Stimulated activated CD8-positive, alpha-beta memory T cell treated with anti-CD3 and anti-CD28 coated beads, Interleukin-7, amount 100 ng/mL, for 48 hours (primary cell): ENCODE measurements around the gene NAA60.
"Not testable (repeated sequence)": the region's sequence is repeated elsewhere in the genome, so short reads cannot be mapped to it uniquely, and the experiment has no call there.

Experiments used
- DNase-seq, 2 donors: peaks; one replicate each; pipeline ENCODE4 v3.0.0-alpha.2; 2020; ENCODE audit warnings: low read depth in 1 of 2; ENCODE audit errors: extremely low read depth in 1 of 2

NAA60 gene

DNA sequence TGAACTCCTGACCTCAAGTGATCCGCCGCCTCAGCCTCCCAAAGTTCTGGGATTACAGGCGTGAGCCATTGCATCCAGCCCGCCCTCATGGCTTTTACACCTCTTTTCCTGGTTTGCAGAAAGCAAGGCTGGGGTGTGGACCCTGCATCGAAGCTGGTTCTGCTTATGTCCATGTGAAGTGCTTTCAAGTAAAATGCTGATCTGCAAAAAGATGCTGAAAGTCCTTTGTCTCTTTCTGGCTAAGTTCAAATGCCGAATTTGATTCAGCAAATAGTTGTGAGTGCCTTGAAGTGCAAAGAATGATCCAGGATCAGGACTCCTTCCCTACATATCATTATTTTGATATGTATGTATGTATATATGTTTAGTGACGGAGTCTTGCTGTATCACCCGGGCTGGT is 17.1 kb downstream of the NAA60 start:
- no peak for DNase-seq

DNA sequence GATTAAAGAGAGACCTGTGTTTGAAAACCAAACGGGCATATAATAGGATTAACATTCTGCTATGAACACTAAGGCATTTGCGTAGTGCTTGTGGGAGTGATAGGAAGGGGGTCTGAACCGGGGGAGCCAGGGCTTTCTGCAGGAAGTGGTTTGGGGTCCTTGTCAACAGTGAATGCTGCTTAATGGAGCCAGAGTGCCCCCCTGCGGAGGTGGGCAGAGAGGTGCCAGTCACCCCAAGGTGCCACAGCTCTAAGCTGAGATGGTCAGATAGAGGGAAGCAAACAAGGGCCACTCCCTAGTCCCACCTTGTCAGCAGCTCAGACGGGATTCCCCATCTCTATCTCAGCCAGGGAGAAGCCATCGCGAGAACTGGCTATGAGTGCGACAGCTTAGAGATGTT is 17.7 kb downstream of the NAA60 start:
- DNase-seq = peak; percentile 6 to 31

DNA sequence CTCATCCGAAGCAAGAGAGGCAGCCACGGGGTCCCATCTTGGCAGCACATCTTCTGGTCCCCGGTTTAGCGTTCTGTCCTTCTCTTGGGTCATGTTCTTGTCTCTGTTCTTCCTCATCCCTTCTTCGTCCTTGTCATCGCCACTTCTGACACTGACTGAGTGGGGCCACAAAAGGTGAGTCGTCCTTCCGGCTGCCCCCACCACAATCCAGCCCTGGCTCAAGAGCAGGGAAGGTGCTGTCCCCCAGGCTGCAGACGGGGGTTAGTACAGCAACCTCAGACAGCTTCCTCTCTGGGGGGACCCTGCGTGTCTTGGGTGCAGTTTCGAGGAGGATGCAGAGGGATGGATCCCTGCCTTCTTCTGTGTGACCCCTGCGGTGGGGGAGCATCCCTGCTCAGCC is 21.8 kb downstream of the NAA60 start:
- no peak for DNase-seq

DNA sequence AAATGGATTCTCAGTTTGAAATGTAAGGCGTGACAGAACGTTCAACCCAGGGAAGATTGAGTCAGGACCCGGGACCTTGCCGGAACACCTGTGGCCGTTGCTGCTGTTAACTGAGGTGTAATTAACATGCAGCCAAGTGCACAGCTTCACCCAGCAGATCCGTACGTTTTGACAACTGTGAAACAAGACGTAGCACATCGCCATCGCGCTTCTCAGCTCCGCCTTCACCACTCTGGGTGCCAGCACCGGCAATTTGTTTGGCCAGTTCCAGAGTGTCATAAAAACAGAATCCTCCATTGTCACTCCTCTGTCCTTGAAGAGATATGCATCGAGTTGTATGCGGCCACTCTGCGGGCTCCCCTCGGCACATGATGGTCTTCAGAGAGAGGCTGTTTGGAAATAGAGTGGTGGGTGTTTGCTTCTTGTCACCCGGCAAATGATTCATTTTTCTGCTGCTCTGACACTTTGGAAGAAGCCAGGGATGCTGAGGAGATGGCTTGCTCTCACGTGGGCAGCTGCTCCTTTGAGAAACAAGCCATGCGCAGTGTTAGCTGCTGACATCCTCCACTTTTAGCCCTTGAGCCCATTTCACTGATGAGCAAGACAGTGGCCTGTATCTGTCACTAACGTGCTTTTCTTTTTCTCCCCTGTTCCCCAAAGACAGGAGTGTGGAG is 22.6 kb downstream of the NAA60 start:
- DNase-seq = no peak

DNA sequence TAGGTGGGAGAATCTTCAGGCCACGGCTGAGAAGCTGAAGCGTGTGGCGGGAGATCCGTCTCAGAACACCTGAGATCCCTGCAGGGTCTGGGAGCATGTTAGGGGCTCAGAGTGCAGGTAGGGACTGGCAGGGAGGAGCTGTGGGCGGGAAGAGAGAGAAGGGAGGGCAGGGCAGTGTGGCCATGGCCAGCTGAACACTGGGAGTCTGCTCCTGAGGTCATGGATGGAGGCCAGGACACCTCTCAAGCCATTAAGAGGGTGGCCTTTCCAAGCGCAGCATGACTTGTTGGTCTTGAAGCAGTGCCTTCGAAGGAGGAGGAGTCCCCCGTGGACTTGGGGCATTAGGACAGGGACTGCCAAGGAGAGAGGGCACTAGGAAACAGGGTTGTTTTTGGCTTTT is 23.7 kb downstream of the NAA60 start:
- no peak for DNase-seq

DNA sequence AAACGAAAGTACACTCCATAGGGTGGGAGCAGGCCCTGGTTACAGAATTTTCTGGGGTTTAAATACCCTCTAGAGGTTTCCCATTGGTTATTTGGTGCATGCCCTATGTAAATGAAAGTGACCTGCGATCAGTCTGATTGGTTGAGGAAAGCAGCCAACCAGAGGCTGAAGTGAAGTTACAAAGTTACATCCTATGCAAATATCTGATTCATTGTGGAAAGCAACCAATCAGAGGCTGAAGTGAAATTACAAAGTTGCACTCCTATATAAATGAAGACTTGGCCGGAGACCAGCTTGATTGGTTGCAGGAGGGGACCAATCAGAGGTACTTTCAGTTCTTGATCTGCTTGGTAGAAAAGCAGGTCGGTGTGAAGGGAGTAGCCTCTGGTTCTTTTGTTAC is 24.4 kb downstream of the NAA60 start:
- no peak for DNase-seq

DNA sequence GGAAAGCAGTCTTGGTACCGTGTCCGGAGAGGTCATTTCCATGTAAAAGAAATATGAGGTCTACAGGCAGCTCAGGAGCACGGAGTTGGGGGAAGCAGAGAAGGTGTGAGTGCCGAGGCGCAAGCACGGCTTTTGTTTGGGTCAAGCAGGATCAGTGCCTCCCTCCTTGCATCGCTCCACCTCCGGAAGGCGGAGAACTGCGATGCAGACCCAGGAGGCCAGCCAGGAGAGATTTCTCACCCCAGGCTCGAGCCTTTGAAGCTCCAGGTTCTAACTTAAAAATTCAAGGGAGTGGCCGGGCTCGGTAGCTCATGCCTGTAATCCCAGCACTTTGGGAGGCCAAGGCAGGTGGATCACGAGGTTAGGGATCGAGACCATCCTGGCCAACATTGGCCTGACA is 25.0 kb downstream of the NAA60 start:
- no peak for DNase-seq

DNA sequence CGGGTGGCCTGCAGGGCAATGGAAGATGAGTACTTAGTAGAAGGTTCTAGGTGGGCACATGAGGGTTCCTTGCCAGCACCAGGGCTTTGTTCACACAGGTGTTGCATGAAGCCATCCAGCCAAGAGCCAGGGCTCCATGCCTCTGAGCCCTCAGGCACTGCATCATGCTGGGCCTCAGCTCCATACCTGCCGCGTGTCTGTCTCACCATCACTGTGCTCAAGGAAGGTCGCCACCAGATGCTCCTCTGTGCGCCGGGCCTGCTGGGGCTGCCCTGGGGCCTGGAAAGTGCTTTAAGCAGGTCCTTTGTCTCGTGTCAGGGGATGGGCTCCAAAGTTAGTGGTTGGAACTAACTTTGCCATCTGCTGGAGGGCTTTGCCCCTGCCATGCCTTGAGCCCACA is 26.3 kb downstream of the NAA60 start:
- no peak for DNase-seq

DNA sequence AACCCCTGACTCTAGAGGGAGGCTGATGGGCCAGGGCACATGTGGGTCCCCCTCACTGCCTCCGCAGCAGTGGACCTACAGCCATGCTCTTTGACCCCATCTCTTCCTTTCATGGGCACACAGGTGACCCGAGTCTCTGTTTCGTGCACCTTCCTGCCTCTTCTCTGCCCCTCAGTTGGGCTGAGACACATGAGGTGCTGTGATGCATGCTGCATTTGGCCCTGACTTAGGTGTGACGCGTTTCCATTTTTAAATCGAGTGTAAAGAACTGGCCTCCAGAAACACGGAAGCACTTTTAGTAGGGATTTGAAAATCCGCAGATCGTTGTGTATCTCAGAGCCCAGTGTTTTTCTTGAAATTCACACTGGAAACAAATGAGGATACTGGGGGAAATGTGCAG is 27.2 kb downstream of the NAA60 start:
- DNase-seq = no peak

DNA sequence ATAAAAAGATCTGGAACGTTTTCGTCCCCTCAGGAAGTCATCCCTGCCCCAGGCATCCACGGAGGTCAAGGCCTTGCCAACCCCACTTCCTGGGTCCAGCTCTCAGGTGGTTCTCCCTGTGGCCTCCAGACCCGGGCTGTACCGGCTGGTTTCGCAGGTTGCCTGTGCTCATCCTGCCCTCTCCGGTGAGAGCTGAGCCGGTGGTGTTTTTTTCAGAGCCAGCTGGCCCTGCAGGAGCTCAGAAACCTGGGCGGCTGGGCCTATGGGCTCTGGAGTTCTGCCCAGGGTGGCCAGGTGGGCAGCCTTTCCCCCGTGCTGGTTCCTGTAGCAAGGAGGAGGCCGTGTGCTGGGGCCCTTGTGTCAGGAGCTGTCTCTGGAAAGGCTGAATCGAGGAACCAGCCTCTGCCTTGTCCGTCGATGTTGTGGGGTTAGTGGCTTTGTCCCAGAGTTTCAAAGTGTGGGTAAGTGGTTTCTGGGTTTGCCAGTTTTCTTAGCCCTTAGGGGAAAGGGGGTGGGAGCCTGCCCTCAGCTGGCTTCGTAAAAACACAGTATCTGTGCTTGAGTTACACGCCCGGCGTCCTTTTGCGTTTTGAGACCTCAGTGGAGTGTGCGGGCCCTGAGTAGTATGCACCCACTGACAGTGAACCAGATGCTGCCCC is 28.2 kb downstream of the NAA60 start:
- no peak for DNase-seq

DNA sequence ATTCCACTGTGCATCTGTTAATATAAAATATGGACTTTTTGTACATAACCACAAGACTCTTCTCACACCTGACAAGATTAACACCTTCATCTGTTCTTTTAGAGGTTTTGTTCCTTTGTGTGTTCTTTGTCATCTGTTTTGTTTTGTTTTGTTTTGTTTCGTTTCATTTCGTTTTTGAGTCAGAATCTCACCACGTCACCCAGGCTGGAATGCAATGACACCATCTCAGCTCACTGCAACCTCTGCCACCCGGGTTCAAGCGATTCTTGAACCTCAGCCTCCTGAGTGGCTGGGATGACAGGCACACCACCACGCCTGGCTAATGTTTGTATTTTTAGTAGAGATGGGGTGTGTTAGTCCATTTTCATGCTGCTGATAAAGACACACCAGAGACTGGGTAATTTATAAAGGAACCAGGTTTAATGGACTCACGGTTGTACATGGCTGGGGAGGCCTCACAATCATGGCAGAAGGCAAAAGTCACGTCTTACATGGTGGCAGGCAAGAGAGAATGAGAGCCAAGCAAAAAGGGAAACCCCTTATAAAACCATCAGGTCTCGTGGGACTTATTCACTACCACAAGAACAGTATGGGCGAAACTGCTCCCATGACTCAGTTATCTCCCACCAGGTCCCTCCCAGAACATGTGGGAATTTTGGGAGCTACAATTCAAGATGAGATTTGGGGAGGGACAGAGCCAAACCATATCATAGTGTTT is 29.6 kb downstream of the NAA60 start:
- no peak for DNase-seq

DNA sequence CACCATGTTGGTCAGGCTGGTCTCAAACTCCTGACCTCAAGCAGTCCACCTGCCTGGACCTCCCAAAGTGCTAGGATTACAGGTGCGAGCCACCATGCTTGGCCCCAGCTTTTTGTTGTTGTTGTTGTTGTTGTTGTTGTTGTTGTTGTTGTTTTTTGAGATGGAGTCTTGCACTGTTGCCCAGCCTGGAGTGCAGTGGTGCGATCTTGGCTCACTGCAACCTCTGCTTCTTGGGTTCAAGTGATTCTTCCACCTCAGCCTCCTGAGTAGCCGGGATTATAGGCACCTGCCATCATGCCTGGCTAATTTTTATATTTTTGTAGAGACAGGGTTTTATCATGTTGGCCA is 30.1 kb downstream of the NAA60 start:
- DNase-seq = not testable (repeated sequence)

DNA sequence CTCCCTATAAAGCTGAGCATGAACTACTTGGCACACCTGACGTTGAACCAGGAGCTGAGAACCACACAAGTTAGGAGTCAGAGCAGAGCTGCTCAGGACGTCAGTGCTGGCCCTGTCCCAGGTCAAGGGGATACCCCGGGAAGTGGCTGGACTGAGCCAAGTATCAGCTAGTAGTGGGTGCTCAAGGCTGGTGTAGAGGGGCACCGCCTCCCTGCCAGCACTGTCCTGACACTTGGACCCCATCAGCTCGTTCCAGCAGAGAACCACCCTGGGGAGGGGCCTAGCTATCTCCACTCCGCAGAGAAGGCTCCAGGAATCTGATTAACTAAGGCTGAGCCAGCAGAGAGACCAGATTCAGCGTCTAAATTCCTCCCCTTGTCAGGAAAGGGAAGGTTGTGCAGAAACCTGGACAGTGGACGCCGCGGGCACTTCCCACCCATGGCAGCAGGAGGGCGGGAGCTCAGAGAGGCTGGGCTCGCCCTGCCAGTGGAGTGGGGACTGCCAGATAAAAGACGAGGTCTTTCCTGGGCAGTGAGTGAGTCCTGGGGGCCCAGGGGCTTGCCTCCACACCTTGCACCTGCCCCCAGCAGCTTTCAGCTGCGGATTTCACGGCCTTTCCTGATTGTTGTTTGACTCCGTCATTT is 30.8 kb downstream of the NAA60 start:
- no peak for DNase-seq

DNA sequence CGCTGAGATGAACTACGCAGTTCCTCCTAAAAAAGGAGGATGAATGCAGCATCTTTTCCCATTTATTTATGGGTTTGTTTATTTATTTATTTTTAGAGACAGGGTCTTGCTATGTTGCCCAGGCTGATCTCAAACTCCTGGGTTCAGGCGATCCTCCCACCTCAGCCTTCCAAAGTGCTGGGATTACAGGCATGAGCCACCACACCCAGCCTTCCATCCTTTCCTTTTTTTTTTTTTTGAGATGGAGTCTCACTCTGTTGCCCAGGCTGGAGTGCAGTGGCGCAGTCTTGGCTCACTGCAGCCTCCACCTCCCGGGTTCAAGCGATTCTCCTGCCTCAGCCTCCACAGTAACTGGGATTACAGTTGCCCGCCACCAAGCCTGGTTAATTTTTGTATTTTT is 31.4 kb downstream of the NAA60 start:
- DNase-seq = not testable (repeated sequence)

DNA sequence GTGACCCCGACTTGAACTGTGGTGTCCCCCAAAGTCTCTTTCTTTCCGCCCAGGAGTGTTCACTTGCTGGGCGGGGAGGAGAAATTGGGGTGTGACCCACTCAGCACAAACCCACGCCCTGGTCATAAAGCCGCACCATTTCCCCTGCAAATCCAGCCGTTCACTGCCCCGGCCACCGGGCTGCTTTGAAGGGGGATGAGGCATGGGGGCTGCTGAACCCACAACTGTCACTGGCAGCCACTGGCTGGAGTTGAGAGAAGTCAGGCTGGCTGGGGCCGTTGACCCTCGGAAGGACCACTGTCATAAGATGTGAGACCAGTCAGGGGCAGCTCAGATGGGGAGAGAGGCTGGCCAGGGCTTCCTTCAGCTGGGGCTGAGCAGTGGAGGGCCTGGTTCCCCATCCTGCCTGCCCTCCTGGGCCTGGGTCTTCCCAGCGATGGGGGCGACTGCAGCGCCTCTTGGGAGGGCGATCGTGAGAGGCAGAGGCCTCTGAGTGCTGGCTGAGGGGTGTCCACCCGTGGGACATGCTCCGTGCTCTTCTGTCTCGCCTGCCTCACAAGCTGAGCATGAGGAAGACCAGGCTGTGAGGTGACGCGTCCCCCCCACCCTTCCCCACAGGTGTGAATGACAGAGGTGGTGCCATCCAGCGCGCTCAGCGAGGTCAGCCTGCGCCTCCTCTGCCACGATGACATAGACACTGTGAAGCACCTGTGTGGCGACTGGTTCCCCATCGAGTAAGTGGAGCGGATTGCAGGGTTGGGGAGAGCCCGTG is 32.3 kb downstream of the NAA60 start:
- DNase-seq = no peak

DNA sequence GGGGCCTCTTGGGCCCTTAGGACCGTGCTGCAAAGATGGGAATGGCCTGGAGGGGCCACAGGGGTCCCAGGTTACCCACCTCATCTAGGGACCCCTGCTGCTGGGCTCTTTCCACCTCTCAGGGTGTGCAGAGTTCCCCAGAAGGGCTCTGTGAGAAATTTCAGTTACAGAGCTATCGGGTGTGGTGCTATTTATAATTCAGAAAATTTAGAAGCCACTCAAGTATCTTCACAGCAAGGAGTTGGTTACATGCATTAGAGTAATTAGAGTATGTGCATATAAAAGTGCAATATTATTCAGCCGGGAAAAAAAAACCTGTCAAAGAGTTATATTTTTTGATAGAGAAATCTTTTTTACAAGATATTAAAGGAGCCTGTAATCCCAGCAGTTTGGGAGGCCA is 32.9 kb downstream of the NAA60 start:
- DNase-seq = no peak

DNA sequence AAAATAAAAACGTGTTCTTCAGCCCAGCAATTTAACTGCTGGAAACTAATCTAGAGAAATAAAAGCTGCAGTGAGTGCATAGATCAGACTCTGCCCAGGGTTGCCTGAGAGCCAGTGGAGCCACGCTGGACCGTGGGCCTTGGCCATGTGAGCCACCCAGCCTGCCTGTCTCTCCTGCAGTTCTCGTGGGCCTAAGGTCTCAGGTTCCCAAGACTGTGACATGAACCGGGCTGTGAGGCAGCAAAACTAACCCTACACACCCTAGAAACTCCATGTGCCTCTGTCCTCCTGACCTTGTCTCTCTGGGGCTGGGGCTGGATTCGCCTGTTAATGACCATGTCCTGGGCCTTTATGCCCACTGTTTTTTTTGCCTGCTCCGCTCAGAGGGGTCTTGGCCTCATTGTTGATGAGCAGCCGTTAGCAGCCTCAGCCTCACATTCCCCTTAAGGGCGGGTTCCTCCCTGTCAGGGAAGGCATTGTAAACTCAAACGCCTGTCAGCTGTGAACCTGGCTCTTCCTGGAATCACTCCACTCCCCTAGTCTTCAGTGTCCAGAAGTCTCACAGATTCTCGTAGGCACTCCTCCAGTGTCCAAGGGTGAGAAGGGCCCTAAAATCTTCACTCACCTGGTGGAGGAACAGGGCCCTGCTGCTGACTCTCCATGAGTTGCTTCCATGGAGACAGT is 34.9 kb downstream of the NAA60 start:
- no peak for DNase-seq

DNA sequence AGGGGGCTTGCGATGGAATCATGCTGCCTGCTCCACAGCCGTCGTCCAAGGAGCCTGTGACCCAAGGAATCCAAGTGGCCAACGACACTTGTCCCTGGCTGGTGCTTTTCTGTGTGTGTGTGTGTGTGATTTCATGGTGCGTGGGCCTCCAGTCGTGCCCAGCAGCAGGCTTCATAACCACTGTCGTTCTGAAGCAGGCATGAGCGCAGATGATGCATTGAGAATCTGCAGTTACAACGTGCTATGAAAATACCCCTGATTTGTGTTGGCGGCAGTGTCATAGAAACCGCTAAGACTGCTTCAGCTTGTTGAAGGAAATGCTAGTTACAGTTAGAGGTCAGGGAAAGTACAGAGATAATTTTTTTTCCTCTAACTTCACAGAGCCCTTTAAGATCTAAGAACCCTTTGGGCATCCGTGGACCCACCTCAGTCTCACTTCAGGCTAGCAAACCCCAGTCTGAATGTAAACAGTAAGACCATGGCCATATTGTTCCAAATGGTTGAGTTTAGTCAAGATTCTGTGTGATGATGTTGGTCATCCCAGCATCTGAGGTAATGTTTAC is 36.3 kb downstream of the NAA60 start:
- DNase-seq = no peak

DNA sequence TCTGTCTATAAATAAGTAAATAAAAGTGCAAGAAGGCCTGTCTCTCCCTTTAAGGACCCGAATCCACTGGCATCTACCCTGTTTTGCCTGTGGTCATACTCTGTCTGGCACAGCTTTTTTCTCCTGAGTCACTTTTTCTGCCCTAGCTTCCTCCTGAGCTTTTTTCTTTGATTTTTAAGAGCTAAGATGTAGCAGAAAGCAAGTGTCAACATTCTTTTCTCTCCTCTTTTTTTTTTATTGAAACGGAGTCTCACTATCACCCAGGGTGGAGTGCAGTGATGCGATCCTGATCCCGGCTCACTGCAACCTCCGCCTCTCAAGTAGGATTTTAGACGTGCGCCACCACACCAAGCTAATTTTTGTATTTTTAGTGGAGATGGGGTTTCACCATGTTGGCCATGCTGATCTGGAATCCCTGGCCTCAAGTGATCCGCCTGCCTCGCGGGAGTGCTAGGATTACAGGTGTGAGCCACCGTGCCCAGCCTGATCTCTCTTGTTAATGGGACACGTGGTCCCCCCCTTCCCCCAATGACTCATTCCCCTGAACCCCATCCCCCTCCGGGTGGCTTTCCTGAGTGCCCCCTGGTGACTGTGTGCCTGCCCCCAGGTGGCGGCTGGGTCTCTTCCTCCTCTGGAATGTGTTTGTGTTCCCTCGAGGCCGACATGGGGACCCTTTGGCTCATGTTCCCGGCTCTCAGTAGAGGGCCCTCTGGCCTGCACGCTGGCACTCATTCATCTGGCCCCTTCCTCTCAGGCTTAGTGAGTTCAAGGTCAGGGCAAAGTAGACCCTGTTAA is 37.6 kb downstream of the NAA60 start:
- DNase-seq = no peak
